Gastroesophageal sphincter (tissue), 4 donors: Measurements from ENCODE around the gene NSUN6. TPM values are rescaled to one million over a fixed set of nuclear protein-coding genes. Genes with fewer than 3 reads are reported as not detected.

Experiments used
- ATAC-seq: fragments of 150-250 bp; one replicate; pipeline ENCODE4 v1.9.1; 2016; ENCODE audit warnings: mild to moderate bottlenecking, moderate library complexity
- H3K27ac ChIP-seq, 4 donors: fragments of 200-600 bp; sonication (generic) in 3 of 4; 1 replicate in 3 of 4; 2 replicates in 1 of 4; pipeline ENCODE4 v1.5.1; 2016 to 2019
- H3K27me3 ChIP-seq: fragments of 200-600 bp; sonication (generic); one replicate; pipeline ENCODE4 v1.5.1; 2019
- H3K36me3 ChIP-seq, 2 donors: fragments of 200-600 bp; sonication (generic); one replicate each; pipeline ENCODE4 v1.5.1; 2019; ENCODE audit warnings: control low read depth in 1 of 2
- H3K4me1 ChIP-seq, 3 donors: fragments of 200-600 bp; sonication (generic); 1 replicate in 2 of 3; 2 replicates in 1 of 3; pipeline ENCODE4 v1.5.1; 2016 to 2019; ENCODE audit warnings: control low read depth in 2 of 3
- H3K4me3 ChIP-seq, 2 donors: fragments of 200-600 bp; sonication (generic); one replicate each; pipeline ENCODE4 v1.5.1; 2019; ENCODE audit warnings: mild to moderate bottlenecking in 1 of 2, moderate library complexity in 1 of 2
- H3K9me3 ChIP-seq, 3 donors: fragments of 200-600 bp; sonication (generic); one replicate each; pipeline ENCODE4 v1.5.1; 2017 to 2019; ENCODE audit warnings: control low read depth in 2 of 3
- CTCF ChIP-seq, 4 experiments: fragments of 200-600 bp in 2 of 4; fragments of 450-650 bp in 2 of 4; sonication (generic) in 1 of 4; IDR thresholded peaks; one replicate each; pipeline ENCODE4 v1.5.1; 2017 to 2019; ENCODE audit warnings: antibody characterized with exemption in 4 of 4, mild to moderate bottlenecking in 2 of 4, moderate library complexity in 2 of 4
- EP300 ChIP-seq: sonication (generic); formaldehyde crosslinking; IDR thresholded peaks from one replicate; pipeline ENCODE4 v1.6.1; 2017; ENCODE audit warnings: antibody characterized with exemption, mild to moderate bottlenecking
- POLR2A ChIP-seq, 2 donors: fragments of 450-650 bp; IDR thresholded peaks; one replicate each; pipeline ENCODE4 v1.6.1; 2017; ENCODE audit warnings: antibody characterized with exemption in 2 of 2, mild to moderate bottlenecking in 2 of 2, moderate library complexity in 1 of 2
- POLR2AphosphoS5 ChIP-seq: sonication (generic); formaldehyde crosslinking; IDR thresholded peaks from one replicate; pipeline ENCODE4 v1.6.1; 2017; ENCODE audit warnings: antibody characterized with exemption
- WGBS, 2 donors: methylation state at CpG; one replicate each; pipeline ENCODE4 v1.1.5; 2018; ENCODE audit warnings: low coverage in 1 of 2; 5-methylcytosine and 5-hydroxymethylcytosine counted together
- total RNA-seq, 4 donors: library from RNA; depleted of rRNA; stranded (reverse); fragments of >200 nt; gene quantifications; one replicate each; pipeline ENCODE4 v1.1.0, GENCODE V29; 2016

The NSUN6 gene
- total RNA-seq, 4 donors from 2014 or later = 5.9 to 16.7 (median 7.1) TPM

GRCh38 chr10:18501198-18501597 is 150.2 kb downstream of the NSUN6 start:
- H3K9me3 ChIP-seq = no peaks in the 10 kb centered on the region
- no peaks in the 10 kb centered on the region for H3K27me3 ChIP-seq
- ATAC-seq = no peak
- TF ChIP-seq POLR2AphosphoS5 (no peak), CTCF (IDR thresholded peaks at IDR 0.05) (no peak), EP300 (no peak), POLR2A (IDR thresholded peaks at IDR 0.05) (no peak)
- no peak overlapping the region for H3K4me3 ChIP-seq
- peaks cover 0 to 18% of the 10 kb centered on the region in 2 donors for H3K36me3 ChIP-seq
- no peak overlapping the region for H3K27ac ChIP-seq
- WGBS, 2 donors = 63 to 86% methylated on average over 3 of the region's 3 CpGs
- H3K4me1 ChIP-seq = peaks cover 0 to 28% (median 0%) of the 10 kb centered on the region in 3 donors

- no peaks in the 10 kb centered on the region for H3K27me3 ChIP-seq
- ATAC-seq = no peak
- TF ChIP-seq POLR2A (IDR thresholded peaks at IDR 0.05) (no peak), CTCF (IDR thresholded peaks at IDR 0.05) (no peak), EP300 (no peak), POLR2AphosphoS5 (no peak)
- H3K4me3 ChIP-seq = no peak overlapping the region
- no peaks in the 10 kb centered on the region for H3K9me3 ChIP-seq
- H3K27ac ChIP-seq = no peak overlapping the region
- peaks cover 0 to 18% of the 10 kb centered on the region in 2 donors for H3K36me3 ChIP-seq
- 44 to 81% methylated on average over 7 of the region's 7 CpGs for WGBS, 2 donors
- peaks cover 0 to 23% (median 0%) of the 10 kb centered on the region in 3 donors for H3K4me1 ChIP-seq
Measured at GRCh38 chr10:18500576-18500975, 150.8 kb downstream of the NSUN6 start.

- no peaks in the 10 kb centered on the region for H3K27me3 ChIP-seq
- TF ChIP-seq CTCF (IDR thresholded peaks at IDR 0.05) = no peak
- ATAC-seq = no peak
- H3K9me3 ChIP-seq = no peaks in the 10 kb centered on the region
- 40% methylated on average over 1 of the region's 4 CpGs; no CpG with 5 or more reads in 1 of the 2 donors for WGBS, 2 donors
- peaks cover 0 to 19% (median 0%) of the 10 kb centered on the region in 3 donors for H3K4me1 ChIP-seq
- H3K36me3 ChIP-seq = peaks cover 0 to 18% of the 10 kb centered on the region in 2 donors
- no peak overlapping the region for H3K4me3 ChIP-seq
- H3K27ac ChIP-seq = no peak overlapping the region
Measured at GRCh38 chr10:18498998-18499397, 152.4 kb downstream of the NSUN6 start.

GRCh38 chr10:18497806-18498369 is 153.5 kb downstream of the NSUN6 start:
- Histone ChIP-seq H3K4me3 (no peak overlapping the region), H3K27me3 (no peaks in the 10 kb centered on the region), H3K27ac (no peak overlapping the region), H3K36me3 (peaks cover 0 to 13% of the 10 kb centered on the region in 2 donors), H3K9me3 (no peaks in the 10 kb centered on the region), H3K4me1 (peaks cover 0 to 19% (median 0%) of the 10 kb centered on the region in 3 donors)
- TF ChIP-seq CTCF (IDR thresholded peaks at IDR 0.05) = no peak
- no peak for TF ChIP-seq EP300
- TF ChIP-seq POLR2AphosphoS5 = no peak
- TF ChIP-seq POLR2A (IDR thresholded peaks at IDR 0.05) = no peak
- 73 to 84% methylated on average over 5 to 8 of the region's 8 CpGs for WGBS, 2 donors
- no peak for ATAC-seq

Other genes starting within 250 kb of the NSUN6 start
- gene ARL5B, start 7.8 kb upstream of the NSUN6 start, total RNA-seq = 10 to 100 TPM in 3 of 4 donors, 1 to 10 TPM in 1; 8.3 to 12.1 (median 11.1) TPM